NB4 (cell line): Measurements from ENCODE around the gene C12orf42.

Experiments
- DNase-seq: peaks from one replicate; pipeline ENCODE4 v3.0.0; 2010; ENCODE audit warnings: low read depth
- H3K4me3 ChIP-seq: one replicate; pipeline ENCODE4 v1.5.1; 2011; ENCODE audit warnings: mild to moderate bottlenecking, low read depth, low read length, moderate library complexity
- CTCF ChIP-seq: IDR thresholded peaks from one replicate; pipeline ENCODE4 v1.5.1; 2012; ENCODE audit warnings: low read depth, low read length
- MAX ChIP-seq: IDR thresholded peaks from 2 replicates; pipeline ENCODE4 v1.6.1; 2011; ENCODE audit warnings: low read depth, low read length
- MYC ChIP-seq: IDR thresholded peaks from 2 replicates; pipeline ENCODE4 v1.6.1; 2011; ENCODE audit warnings: low read depth, low read length
- POLR2A ChIP-seq: IDR thresholded peaks from 2 replicates; pipeline ENCODE4 v1.6.1; 2011; ENCODE audit warnings: mild to moderate bottlenecking; ENCODE audit not compliant: insufficient read length; ENCODE audit errors: extremely low read depth

The C12orf42 gene

GRCh38 chr12:103517161-103517560 lies 21.4 kb upstream of the C12orf42 start:
- no peak for DNase-seq

GRCh38 chr12:103515341-103515740 lies 19.6 kb upstream of the C12orf42 start:
- no peak for TF ChIP-seq POLR2A
- no peak for TF ChIP-seq MAX
- TF ChIP-seq CTCF: no peak
- TF ChIP-seq MYC: no peak
- DNase-seq: no peak
- no peak overlapping the region for H3K4me3 ChIP-seq

More at GRCh38 chr12:103517161-103517560, 21.4 kb upstream of the C12orf42 start:
- H3K4me3 ChIP-seq: no peak overlapping the region
- no peak for TF ChIP-seq MAX
- no peak for TF ChIP-seq MYC
- no peak for TF ChIP-seq CTCF
- TF ChIP-seq POLR2A: no peak

- H3K4me3 ChIP-seq: no peak overlapping the region
- DNase-seq: no peak
- TF ChIP-seq POLR2A (no peak), MAX (no peak), CTCF (no peak), MYC (no peak)
Observed at GRCh38 chr12:103513875-103514274, 18.1 kb upstream of the C12orf42 start.

- DNase-seq: no peak
- H3K4me3 ChIP-seq: no peak overlapping the region
- TF ChIP-seq MYC: no peak
- no peak for TF ChIP-seq MAX
- TF ChIP-seq POLR2A: no peak
- TF ChIP-seq CTCF: no peak
Observed at GRCh38 chr12:103505371-103506236, 9.8 kb upstream of the C12orf42 start.

- H3K4me3 ChIP-seq: no peak overlapping the region
- DNase-seq: no peak
- TF ChIP-seq MAX (no peak), MYC (no peak), POLR2A (no peak)
Observed at GRCh38 chr12:103504606-103505005, 8.8 kb upstream of the C12orf42 start.
